ENCODE measurements around the gene NUMBL.

Gene NUMBL

DNA sequence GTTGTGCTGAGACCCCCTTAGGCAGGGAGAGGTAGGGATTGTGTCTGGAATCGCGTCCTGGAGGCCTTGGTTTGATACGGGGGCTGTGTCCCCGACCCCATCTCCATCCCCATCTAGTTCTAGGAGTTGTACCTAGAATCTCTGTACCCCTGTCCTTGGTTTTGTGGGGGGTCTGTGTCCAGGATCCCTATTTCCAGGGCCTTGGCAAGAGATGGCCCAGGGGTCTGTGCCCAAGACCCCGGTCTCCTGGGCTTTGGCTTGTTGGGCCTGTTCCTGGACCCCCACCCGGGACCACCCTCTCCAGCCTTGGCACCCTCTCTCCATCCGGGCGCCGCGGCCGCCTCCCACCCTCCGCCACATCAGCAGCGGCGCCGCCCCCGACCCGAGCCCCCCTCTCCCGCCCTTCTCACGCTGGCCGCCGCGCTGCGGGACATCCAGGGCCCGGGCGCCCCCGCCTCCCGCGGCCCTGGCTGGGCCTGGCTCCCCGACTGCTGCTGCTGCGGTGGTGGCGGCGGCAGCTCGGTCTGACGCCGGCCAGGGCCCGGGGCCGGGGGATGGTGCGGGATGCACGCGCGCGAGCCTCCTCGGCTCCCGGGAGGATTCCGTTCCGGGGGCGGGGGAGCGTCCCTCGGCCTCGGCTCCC lies at the start of gene NUMBL:
NUMBL (minus strand) TSS at position 602 of the 643 bp plus-strand sequence; CDS start at position 434, 168 bp downstream.
- TF ChIP-seq TCF12 (IDR thresholded peaks at IDR 0.05; ENCODE audit: low read depth) (no peak), ZBTB7A (IDR thresholded peaks at IDR 0.05; ENCODE audit: low read depth) (peak; percentile 60; the same call in 1 of the 2 replicates), TEAD4 (IDR thresholded peaks at IDR 0.05) (no peak)
- TF ChIP-seq, protein P1, sequence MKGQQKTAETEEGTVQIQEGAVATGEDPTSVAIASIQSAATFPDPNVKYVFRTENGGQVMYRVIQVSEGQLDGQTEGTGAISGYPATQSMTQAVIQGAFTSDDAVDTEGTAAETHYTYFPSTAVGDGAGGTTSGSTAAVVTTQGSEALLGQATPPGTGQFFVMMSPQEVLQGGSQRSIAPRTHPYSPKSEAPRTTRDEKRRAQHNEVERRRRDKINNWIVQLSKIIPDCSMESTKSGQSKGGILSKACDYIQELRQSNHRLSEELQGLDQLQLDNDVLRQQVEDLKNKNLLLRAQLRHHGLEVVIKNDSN (IDR thresholded peaks at IDR 0.05): no peak

DNA sequence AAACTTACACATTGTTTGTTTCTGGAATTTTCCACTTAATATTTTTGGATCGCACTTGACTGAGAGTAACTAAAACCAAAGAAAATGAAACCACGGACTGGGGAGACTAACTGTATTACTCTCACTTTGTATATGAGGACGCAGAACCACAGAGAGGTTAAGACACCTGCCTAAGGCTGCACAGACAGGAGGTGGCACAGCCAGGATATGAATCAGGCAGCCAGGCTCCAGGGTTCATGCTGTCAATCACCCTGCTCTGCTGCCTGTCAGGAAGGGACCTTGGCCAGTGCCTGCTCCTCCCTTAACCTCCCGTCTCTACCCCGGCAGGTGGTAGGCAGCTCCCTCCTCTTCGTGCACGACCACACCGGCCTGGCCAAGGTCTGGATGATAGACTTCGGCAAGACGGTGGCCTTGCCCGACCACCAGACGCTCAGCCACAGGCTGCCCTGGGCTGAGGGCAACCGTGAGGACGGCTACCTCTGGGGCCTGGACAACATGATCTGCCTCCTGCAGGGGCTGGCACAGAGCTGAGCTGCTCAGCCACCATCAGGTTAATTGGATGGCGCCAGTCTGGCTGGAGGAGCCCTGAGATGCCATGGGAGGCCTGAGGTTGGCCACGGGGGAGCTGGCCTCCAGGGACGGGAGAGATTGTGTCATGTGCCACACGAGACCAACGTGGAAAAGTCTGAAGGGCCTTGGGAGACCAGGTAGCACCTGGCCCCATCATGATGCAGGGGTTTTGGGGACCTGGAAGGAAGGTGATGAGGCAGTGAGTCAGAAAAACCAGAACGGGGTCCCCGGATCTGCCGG lies 48.8 kb upstream of the NUMBL start:
- TF ChIP-seq TEAD4 (IDR thresholded peaks at IDR 0.05) (no peak), CREB1 (IDR thresholded peaks at IDR 0.05; ENCODE audit: low read depth) (no peak), EP300 (IDR thresholded peaks at IDR 0.05; ENCODE audit: borderline replicate concordance) (no peak), TCF12 (IDR thresholded peaks at IDR 0.05; ENCODE audit: low read depth) (no peak), RAD21 (IDR thresholded peaks at IDR 0.05; ENCODE audit: low read depth) (no peak), ZBTB7A (IDR thresholded peaks at IDR 0.05; ENCODE audit: low read depth) (no peak), TAF1 (IDR thresholded peaks at IDR 0.05; ENCODE audit: low read depth) (no peak)
- TF ChIP-seq, protein P2, sequence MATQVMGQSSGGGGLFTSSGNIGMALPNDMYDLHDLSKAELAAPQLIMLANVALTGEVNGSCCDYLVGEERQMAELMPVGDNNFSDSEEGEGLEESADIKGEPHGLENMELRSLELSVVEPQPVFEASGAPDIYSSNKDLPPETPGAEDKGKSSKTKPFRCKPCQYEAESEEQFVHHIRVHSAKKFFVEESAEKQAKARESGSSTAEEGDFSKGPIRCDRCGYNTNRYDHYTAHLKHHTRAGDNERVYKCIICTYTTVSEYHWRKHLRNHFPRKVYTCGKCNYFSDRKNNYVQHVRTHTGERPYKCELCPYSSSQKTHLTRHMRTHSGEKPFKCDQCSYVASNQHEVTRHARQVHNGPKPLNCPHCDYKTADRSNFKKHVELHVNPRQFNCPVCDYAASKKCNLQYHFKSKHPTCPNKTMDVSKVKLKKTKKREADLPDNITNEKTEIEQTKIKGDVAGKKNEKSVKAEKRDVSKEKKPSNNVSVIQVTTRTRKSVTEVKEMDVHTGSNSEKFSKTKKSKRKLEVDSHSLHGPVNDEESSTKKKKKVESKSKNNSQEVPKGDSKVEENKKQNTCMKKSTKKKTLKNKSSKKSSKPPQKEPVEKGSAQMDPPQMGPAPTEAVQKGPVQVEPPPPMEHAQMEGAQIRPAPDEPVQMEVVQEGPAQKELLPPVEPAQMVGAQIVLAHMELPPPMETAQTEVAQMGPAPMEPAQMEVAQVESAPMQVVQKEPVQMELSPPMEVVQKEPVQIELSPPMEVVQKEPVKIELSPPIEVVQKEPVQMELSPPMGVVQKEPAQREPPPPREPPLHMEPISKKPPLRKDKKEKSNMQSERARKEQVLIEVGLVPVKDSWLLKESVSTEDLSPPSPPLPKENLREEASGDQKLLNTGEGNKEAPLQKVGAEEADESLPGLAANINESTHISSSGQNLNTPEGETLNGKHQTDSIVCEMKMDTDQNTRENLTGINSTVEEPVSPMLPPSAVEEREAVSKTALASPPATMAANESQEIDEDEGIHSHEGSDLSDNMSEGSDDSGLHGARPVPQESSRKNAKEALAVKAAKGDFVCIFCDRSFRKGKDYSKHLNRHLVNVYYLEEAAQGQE (IDR thresholded peaks at IDR 0.05; ENCODE audit: low read depth): no peak

DNA sequence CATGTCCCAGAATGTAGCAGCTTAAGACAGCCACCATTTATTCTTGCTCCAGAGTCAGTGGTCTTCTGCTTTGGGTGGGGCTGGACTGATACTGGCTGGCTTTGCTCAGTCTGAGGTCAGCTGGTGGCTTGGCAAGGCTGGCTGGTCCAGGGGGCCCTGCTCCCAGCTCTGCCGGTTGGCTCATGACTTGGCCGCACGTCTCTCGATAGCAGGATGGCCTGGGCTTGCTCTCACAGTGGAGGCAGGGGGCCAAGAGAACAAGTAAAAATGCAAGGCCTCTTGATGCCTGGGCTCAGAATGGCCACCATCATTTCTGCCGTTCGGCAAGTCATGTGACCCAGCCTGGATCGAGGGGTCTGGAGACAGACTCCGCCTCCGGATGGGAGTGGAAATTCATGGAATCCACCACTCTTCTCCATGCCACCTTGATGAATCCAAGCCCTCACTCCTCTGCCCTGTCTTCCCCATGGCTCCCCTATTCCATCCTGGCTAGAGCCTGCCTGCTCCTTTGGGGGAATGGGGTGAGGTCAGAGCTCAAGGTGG lies 46.7 kb upstream of the NUMBL start:
- TF ChIP-seq RAD21 (IDR thresholded peaks at IDR 0.05; ENCODE audit: low read depth) (no peak), EP300 (IDR thresholded peaks at IDR 0.05; ENCODE audit: borderline replicate concordance) (no peak), TAF1 (IDR thresholded peaks at IDR 0.05; ENCODE audit: low read depth) (no peak), CREB1 (IDR thresholded peaks at IDR 0.05; ENCODE audit: low read depth) (no peak), EGR1 (IDR thresholded peaks at IDR 0.05) (no peak), TEAD4 (IDR thresholded peaks at IDR 0.05) (no peak), ZBTB7A (IDR thresholded peaks at IDR 0.05; ENCODE audit: low read depth) (no peak), YY1 (IDR thresholded peaks at IDR 0.05; ENCODE audit: low read depth) (no peak), NFIC (IDR thresholded peaks at IDR 0.05) (no peak), TCF12 (IDR thresholded peaks at IDR 0.05; ENCODE audit: low read depth) (no peak)
- TF ChIP-seq, protein P3, sequence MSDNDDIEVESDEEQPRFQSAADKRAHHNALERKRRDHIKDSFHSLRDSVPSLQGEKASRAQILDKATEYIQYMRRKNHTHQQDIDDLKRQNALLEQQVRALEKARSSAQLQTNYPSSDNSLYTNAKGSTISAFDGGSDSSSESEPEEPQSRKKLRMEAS (IDR thresholded peaks at IDR 0.05): no peak
- TF ChIP-seq, protein P1 (IDR thresholded peaks at IDR 0.05): no peak

DNA sequence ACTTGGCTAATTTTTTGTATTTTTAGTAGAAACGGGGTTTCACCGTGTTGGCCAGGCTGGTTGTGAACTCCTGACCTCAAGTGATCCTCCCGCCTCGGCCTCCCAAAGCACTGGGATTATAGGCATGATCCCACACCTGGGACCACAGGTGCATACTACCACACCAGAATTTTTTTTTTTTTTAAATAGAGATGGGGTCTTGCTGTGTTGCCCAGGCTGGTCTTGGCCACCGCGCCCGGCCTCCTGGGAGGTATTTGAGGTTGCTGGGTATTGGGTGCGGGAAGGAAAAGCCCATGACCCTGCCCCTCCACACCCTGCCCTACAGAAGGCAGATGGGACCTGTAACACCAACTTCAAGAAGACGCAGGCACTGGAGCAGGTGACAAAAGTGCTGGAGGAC lies 46.2 kb upstream of the NUMBL start:
- TF ChIP-seq, protein P1 (IDR thresholded peaks at IDR 0.05): no peak
- TF ChIP-seq NFIC (IDR thresholded peaks at IDR 0.05) (no peak), ZBTB7A (IDR thresholded peaks at IDR 0.05; ENCODE audit: low read depth) (no peak), EGR1 (IDR thresholded peaks at IDR 0.05) (no peak), TCF12 (IDR thresholded peaks at IDR 0.05; ENCODE audit: low read depth) (no peak), FOXM1 (IDR thresholded peaks at IDR 0.05; ENCODE audit: borderline replicate concordance, low read depth) (no peak), CEBPB (IDR thresholded peaks at IDR 0.05) (no peak), TEAD4 (IDR thresholded peaks at IDR 0.05) (no peak), TAF1 (IDR thresholded peaks at IDR 0.05; ENCODE audit: low read depth) (no peak)

DNA sequence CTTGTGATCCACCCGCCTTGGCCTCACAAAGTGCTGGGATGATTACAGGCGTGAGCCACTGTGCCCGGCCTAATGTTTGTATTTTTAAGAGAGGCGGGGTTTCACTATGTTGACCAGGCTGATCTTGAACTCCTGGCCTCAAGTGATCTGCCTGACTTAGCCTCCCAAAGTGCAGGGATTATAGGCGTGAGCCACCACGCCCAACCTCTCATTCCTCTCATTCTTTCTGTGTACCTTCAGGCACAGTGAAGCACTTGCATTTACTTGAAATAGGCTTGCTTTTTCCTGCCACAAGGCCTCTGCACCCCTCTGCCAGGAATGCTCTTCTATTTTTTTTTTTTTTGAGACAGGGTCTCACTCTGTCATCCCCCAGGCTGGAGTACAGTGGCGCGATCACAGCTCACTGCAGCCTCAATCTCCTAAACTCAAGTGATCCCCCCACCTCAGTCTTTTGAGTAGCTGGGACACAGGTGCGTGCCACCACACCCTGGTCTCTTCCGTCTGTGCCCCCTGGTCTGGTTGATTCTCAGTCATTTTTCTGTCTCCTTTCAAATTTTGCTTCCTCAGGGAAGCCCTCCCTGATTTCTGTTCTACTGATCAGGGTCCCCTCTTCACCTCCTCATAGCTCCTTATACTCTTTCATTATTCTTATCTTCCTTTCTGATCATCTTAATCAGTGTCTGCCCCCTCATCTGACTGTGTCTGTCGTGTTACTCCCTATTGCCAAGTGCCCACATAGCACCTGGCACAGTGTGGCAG lies 44.7 kb upstream of the NUMBL start:
- TF ChIP-seq, protein P2 (IDR thresholded peaks at IDR 0.05; ENCODE audit: low read depth): no peak
- TF ChIP-seq NFIC (IDR thresholded peaks at IDR 0.05): no peak
- TF ChIP-seq YY1 (IDR thresholded peaks at IDR 0.05; ENCODE audit: low read depth): no peak
- no peak for TF ChIP-seq EP300 (IDR thresholded peaks at IDR 0.05; ENCODE audit: borderline replicate concordance)
- no peak for TF ChIP-seq FOXM1 (IDR thresholded peaks at IDR 0.05; ENCODE audit: borderline replicate concordance, low read depth)
- no peak for TF ChIP-seq CEBPB (IDR thresholded peaks at IDR 0.05)
- no peak for TF ChIP-seq TAF1 (IDR thresholded peaks at IDR 0.05; ENCODE audit: low read depth)
- TF ChIP-seq EGR1 (IDR thresholded peaks at IDR 0.05): no peak
- no peak for TF ChIP-seq TEAD4 (IDR thresholded peaks at IDR 0.05)
- TF ChIP-seq, protein P3 (IDR thresholded peaks at IDR 0.05): no peak
- no peak for TF ChIP-seq CREB1 (IDR thresholded peaks at IDR 0.05; ENCODE audit: low read depth)
- no peak for TF ChIP-seq ZBTB7A (IDR thresholded peaks at IDR 0.05; ENCODE audit: low read depth)
- TF ChIP-seq TCF12 (IDR thresholded peaks at IDR 0.05; ENCODE audit: low read depth): no peak
- TF ChIP-seq, protein P1 (IDR thresholded peaks at IDR 0.05): no peak
- TF ChIP-seq RAD21 (IDR thresholded peaks at IDR 0.05; ENCODE audit: low read depth): no peak
